Measurements from ENCODE around the gene ISM2. TPM values are rescaled to one million over a fixed set of nuclear protein-coding genes. Genes with fewer than 3 reads are reported as not detected.
"Not testable (repeated sequence)": the region's sequence is repeated elsewhere in the genome, so short reads cannot be mapped to it uniquely, and the experiment has no call there.

ISM2 gene
- under 1 TPM in 1 of 4 donors, not detected in 3; 0.44 TPM for total RNA-seq

DNA sequence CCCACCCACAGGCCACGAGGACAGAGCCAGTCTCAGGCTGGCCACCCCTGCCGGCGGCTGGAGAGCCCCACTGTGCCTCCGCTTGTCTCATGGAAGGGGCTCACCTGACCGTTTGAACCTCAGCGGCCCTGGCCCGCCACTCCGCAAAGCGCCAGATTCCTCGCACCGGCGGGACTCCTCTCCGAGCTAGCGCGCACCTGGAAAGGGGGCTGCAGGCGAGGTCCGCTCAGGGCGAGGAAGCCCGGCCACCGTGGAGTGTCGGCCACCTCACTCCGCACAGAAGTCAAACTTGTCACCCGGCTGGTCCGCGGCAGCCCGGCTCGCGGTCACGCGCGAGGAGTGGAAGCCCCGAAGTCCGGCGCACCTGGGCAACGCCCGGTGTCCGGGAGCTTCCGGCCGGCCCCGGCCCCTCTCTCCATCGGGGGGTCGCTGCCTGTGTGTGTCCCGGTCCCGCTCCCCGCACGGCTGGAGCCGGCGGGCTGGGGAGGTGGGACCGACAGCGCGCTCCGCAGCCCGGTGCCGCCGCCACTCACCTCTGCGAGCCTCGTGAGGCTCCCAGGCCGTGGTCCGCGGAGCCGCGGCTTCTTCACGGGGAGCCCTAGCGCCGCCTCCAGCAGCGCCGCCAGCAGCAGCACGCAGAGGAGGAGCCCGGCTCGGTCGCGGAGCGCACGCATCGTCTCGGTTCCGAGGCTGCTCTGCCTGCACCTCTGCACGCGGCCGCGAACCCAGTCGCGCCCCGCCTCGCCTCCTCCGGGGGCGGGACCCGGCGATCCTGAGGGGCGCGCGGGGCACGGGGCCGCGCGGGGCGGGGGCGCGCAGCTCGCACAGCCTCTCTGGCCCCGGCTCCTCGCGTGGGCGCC lies at the start of gene ISM2:
ISM2 (minus strand) TSS at position 697 of the 860 bp plus-strand sequence; CDS start at position 674, 23 bp downstream.
- WGBS, 2 donors, result 7 to 9% methylated on average over 23 to 26 of the region's 104 CpGs
- Histone ChIP-seq H3K4me1 (peaks cover 0 to 18% (median 9%) of the 10 kb centered on the region in 4 donors), H3K36me3 (no peaks in the 10 kb centered on the region), H3K27me3 (peaks cover 0 to 34% of the 10 kb centered on the region in 2 donors), H3K27ac (no peak within 1 kb of the TSS), H3K9me3 (peaks cover 0 to 3% (median 0%) of the 10 kb centered on the region in 4 donors), H3K4me3 (peak within 1 kb of the TSS; percentile 22 to 60 (median 38))
- TF ChIP-seq, protein P1, sequence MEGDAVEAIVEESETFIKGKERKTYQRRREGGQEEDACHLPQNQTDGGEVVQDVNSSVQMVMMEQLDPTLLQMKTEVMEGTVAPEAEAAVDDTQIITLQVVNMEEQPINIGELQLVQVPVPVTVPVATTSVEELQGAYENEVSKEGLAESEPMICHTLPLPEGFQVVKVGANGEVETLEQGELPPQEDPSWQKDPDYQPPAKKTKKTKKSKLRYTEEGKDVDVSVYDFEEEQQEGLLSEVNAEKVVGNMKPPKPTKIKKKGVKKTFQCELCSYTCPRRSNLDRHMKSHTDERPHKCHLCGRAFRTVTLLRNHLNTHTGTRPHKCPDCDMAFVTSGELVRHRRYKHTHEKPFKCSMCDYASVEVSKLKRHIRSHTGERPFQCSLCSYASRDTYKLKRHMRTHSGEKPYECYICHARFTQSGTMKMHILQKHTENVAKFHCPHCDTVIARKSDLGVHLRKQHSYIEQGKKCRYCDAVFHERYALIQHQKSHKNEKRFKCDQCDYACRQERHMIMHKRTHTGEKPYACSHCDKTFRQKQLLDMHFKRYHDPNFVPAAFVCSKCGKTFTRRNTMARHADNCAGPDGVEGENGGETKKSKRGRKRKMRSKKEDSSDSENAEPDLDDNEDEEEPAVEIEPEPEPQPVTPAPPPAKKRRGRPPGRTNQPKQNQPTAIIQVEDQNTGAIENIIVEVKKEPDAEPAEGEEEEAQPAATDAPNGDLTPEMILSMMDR (IDR thresholded peaks at IDR 0.05), result no peak
- DNase-seq (ENCODE audit: low spot score in 2 of 2), result no peak

DNA sequence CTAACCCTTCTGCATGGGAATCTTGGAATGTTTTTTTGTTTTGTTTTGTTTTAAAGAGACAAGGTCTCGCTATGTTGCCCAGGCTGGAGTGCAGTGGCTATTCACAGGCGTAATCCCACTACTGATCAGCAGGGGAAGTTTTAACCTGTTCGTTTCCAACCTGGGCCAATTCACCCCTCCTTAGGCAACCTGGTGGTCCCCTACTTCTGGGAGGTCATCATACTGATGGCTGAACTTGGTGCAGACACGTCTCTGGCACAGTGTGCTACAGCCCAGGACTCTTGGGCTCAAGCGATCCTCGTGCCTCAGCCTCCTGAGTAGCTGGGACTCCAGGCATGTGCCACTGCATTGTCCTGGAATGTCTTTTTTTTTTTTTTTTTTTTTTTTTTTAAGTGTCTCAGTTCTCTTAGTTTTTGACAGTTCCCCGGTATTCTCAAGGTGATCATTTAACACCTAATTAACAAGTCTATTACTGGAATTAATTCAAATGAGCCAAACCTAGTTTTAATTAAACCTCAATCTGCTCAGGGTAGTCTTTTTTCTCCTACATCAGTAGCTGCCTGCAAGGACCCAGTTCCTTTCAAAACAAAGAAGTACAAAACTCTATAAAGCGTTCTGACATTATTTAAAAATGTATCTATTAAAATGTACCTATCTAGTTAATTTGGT lies 49.0 kb upstream of the ISM2 start:
- 80 to 85% methylated on average over 8 of the region's 8 CpGs for WGBS, 2 donors
- TF ChIP-seq POLR2A (IDR thresholded peaks at IDR 0.05), result no peak
- TF ChIP-seq EP300 (IDR thresholded peaks at IDR 0.05), result no peak
- TF ChIP-seq, protein P1 (IDR thresholded peaks at IDR 0.05), result no peak

DNA sequence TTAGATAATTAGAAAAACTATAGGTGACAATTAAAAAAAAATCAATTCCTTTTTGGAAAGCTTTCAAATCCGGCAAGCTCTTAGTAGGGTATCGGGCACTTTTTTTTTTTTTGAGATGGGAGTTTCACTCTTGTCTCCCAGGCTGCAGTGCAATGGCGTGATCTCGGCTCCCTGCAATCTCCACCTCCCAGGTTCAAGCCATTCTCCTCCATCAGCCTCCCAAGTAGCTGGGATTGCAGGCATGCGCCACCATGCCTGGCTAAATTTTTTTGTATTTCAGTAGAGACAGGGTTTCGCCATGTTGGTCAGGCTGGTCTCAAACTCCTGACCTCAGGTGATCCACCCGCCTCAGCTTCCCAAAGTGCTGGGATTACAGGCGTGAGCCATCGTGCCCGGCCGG lies 46.6 kb upstream of the ISM2 start:
- H3K27ac ChIP-seq; H3K4me3 ChIP-seq; DNase-seq (ENCODE audit: low spot score in 2 of 2); H3K27me3 ChIP-seq; H3K9me3 ChIP-seq: not testable (repeated sequence)
- Histone ChIP-seq H3K36me3 (peaks cover 0 to 41% (median 0%) of the 10 kb centered on the region in 3 donors), H3K4me1 (peaks cover 0 to 21% (median 12%) of the 10 kb centered on the region in 4 donors)
- 95 to 98% methylated on average over 11 of the region's 11 CpGs for WGBS, 2 donors

More for the DNA sequence above, 49.0 kb upstream of the ISM2 start:
- Histone ChIP-seq H3K4me1 (peaks cover 0 to 14% (median 7%) of the 10 kb centered on the region in 4 donors), H3K27me3 (no peaks in the 10 kb centered on the region), H3K27ac (no peak overlapping the region), H3K4me3 (no peak overlapping the region), H3K36me3 (peaks cover 0 to 52% (median 0%) of the 10 kb centered on the region in 3 donors), H3K9me3 (no peaks in the 10 kb centered on the region)
- DNase-seq (ENCODE audit: low spot score in 2 of 2), result no peak

DNA sequence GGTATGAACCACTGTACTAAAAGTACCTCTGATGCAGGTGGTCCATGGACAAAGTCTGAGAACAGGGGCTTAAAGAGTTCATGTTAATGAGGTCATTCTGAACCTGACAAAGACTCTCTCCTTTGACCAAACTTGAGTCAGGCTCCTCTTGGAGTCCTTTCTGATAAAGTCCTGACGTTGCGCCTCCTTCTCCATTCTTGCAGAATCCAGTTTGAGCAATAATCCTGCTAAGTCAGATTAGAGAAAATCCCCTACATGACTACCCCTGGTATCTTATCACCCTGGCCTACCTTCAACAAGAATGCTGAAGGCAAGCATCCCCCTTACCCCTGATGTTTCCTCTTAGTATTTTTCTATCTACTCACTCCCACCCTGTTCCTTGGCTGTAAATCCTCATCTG lies 46.0 kb upstream of the ISM2 start:
- Histone ChIP-seq H3K27ac (no peak overlapping the region), H3K9me3 (no peaks in the 10 kb centered on the region), H3K27me3 (no peaks in the 10 kb centered on the region), H3K36me3 (peaks cover 0 to 36% (median 0%) of the 10 kb centered on the region in 3 donors), H3K4me3 (no peak overlapping the region), H3K4me1 (peaks cover 0 to 21% (median 12%) of the 10 kb centered on the region in 4 donors)
- DNase-seq (ENCODE audit: low spot score in 2 of 2), result no peak
- WGBS, 2 donors, result 92% methylated on average over 2 of the region's 2 CpGs
- TF ChIP-seq, protein P1 (IDR thresholded peaks at IDR 0.05), result no peak
- TF ChIP-seq POLR2A (IDR thresholded peaks at IDR 0.05), result no peak
- no peak for TF ChIP-seq EP300 (IDR thresholded peaks at IDR 0.05)

DNA sequence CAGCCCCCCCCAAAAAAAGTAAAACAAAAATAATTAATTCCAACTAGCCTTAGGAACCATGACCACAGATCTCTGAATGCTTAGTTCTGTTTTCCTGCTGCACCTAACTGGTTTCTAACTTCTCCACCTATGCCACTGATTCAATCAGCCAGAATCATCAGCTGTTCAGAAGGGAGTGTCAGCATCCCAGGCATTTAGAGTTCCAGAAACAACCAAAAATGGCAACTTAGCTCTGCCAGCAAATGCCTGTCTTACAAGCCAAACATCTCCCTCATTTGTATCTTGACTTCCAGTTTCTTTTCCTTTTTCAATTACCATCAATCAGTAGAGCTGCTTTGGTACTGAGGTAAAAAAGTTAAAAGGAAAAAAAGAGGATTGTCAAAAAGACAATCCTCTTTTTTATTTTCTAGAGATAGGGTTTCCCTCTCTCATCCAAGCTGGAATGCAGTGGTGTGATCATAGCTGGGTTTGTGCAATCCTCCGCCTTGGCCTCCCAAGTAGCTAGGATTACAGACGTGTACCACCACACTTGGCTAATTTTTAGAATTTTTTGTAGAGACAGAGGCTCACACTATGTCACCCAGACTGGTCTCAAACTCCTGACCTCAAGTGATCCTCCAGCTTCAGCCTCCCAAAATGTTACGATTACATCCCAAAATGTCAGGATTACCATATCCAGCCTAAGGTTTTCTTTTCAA lies 45.2 kb upstream of the ISM2 start:
- 80 to 91% methylated on average over 3 of the region's 3 CpGs for WGBS, 2 donors

More for the DNA sequence above, 45.2 kb upstream of the ISM2 start:
- H3K27me3 ChIP-seq, result no peaks in the 10 kb centered on the region
- TF ChIP-seq EP300 (IDR thresholded peaks at IDR 0.05), result no peak
- TF ChIP-seq, protein P1 (IDR thresholded peaks at IDR 0.05), result no peak
- TF ChIP-seq POLR2A (IDR thresholded peaks at IDR 0.05), result no peak
- peaks cover 0 to 28% (median 0%) of the 10 kb centered on the region in 3 donors for H3K36me3 ChIP-seq
- peaks cover 0 to 21% (median 12%) of the 10 kb centered on the region in 4 donors for H3K4me1 ChIP-seq
- no peaks in the 10 kb centered on the region for H3K9me3 ChIP-seq
- no peak for DNase-seq (ENCODE audit: low spot score in 2 of 2)
- H3K4me3 ChIP-seq, result no peak overlapping the region
- H3K27ac ChIP-seq, result peak overlapping the region in 3 of 4 donors; percentile 11 to 82 (median 55)
